Hypothalamus (tissue), 51 donors: ENCODE data around the gene FSTL4.

Experiments used
- DNase-seq, 51 donors: peaks; one replicate each; lab custom pipeline; 2025; lab: John Stamatoyannopoulos, UW

Gene FSTL4

GRCh38 chr5:133373121-133373870, 239.0 kb downstream of the FSTL4 start:
- peak in 1 of 51 donors; percentile 33 for DNase-seq

GRCh38 chr5:133372293-133372937, 239.9 kb downstream of the FSTL4 start:
- DNase-seq: no peak

- no peak for DNase-seq
Observed at GRCh38 chr5:133371371-133372155, 240.8 kb downstream of the FSTL4 start.

GRCh38 chr5:133370904-133371303, 241.4 kb downstream of the FSTL4 start:
- no peak for DNase-seq

GRCh38 chr5:133370036-133370831, 242.1 kb downstream of the FSTL4 start:
- peak in 1 of 51 donors; percentile 38 for DNase-seq

- no peak for DNase-seq
Observed at GRCh38 chr5:133368916-133369783, 243.2 kb downstream of the FSTL4 start.

GRCh38 chr5:133367984-133368383, 244.4 kb downstream of the FSTL4 start:
- no peak for DNase-seq

GRCh38 chr5:133367071-133367786, 245.1 kb downstream of the FSTL4 start:
- DNase-seq: no peak

- no peak for DNase-seq
Observed at GRCh38 chr5:133366438-133366837, 245.9 kb downstream of the FSTL4 start.

GRCh38 chr5:133365738-133366137, 246.6 kb downstream of the FSTL4 start:
- DNase-seq: no peak

GRCh38 chr5:133364936-133365707, 247.2 kb downstream of the FSTL4 start:
- no peak for DNase-seq

GRCh38 chr5:133363807-133364587, 248.3 kb downstream of the FSTL4 start:
- DNase-seq: no peak

- DNase-seq: no peak
Observed at GRCh38 chr5:133362438-133362837, 249.9 kb downstream of the FSTL4 start.

- DNase-seq: no peak
Observed at GRCh38 chr5:133361922-133362321, 250.4 kb downstream of the FSTL4 start.

- no peak for DNase-seq
Observed at GRCh38 chr5:133360693-133361472, 251.5 kb downstream of the FSTL4 start.

- DNase-seq: no peak
Observed at GRCh38 chr5:133359861-133360260, 252.5 kb downstream of the FSTL4 start.

GRCh38 chr5:133358271-133358670, 254.1 kb downstream of the FSTL4 start:
- DNase-seq: no peak
